ENCODE data around the gene MYH7B.

DNA sequence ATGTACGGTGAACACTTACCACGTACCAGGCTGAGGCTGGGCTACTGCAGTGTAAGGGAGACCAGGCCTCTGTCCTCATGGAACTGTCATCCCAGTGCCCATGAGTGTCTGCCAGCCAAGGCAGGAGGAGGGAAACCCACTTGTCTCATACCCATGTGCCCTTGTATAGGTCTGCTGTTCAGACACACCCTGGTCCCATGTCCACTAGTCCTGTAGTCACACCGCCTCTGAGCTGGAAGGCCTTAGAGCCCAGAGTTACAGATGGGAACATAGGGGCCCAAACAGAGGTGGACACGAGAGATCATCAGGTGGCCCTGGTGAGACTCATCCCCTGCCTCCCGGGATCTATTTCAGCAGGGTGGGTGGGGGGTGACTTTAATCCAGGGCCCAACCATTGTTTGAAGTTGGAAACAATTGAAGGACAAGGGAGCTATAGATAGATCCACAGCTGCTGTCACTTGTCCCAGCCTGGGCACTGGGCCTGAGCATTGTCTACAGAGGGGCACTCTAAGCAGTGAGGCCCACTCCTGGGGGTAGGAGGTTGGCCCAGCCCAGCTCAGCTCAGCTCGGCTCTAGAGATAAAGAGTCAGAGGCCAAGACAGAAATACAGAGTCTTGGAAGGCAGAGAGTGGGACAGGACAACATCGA lies 14.6 kb downstream of the MYH7B start:
- TF ChIP-seq POLR2A (IDR thresholded peaks at IDR 0.05; ENCODE audit: low read depth, low read length) = no peak
- TF ChIP-seq TAF1 (IDR thresholded peaks at IDR 0.05; ENCODE audit: borderline replicate concordance, low read depth, low read length) = no peak
- no peak for TF ChIP-seq POLR2AphosphoS5 (IDR thresholded peaks at IDR 0.05; ENCODE audit: low read depth, low read length)
